NK-92 (cell line): ENCODE results near the gene MAGED1.

ENCODE experiments used
- DNase-seq: peaks from one replicate; lab custom pipeline; 2025; ENCODE audit not compliant: unreplicated experiment; lab: John Stamatoyannopoulos, UW

The MAGED1 gene

DNA sequence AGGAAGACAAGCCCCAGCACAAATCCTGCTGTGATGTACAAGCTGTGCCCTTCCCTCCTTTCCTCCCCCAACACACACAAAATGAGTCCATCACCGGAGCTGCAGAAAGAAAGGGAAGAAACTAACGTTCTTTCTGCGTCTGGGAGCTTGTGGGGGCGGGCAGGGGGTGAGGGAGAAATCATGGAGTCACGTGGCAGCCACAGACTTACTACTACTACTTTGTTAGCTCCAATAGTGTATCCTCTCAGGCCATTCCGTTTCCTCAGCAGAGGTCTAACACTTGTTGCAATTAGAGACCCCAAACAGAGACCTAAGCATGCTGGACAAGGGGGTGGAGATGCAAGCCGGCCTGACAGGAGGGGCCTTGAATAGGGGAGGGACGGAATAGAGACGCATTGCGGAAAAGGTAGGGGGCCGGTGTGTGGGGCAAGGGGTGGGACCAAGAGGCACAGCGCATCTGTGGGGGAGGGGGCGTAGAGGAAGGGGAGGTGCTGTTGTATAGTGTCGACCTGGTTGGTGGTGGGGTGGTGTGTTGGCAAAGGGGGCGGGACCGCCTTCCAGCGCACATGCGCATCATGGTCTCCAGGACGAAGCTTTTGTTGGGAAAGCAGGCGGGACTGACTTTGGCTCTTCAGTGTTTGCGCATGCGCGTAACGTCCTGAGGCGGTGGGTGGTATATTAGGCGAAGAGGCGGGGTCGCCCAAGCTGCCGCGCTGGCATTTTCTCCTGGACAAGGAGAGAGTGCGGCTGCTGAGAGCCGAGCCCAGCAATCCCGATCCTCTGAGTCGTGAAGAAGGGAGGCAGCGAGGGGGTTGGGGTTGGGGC is at the start of gene MAGED1:
Gene MAGED1, plus strand, starts transcription at position 703 of the 825 bp plus-strand sequence. CDS start 682 bp downstream, outside the sequence.
- DNase-seq = no peak

DNA sequence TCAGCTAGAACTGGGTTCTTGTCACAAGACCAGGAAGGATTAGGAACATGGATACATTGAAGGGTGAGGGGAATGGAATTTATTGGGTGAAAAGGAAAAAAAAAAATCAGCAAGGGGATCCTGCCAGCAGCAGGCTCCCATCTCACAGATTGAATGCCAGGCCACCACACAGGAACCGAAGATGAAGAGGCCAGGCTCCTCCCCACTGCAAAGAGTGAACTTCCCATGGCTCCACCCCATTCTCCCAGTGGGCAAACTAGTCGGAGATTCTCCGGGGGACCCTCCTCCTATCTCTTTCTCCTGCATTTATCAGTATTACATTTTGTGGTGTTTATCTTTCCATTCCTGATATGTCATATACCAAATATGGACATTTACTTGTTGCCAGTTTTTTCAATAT is 46.0 kb upstream of the MAGED1 start:
- DNase-seq = no peak

- DNase-seq = no peak
Observed at GRCh38 chrX:51851507-51852085, 41.8 kb upstream of the MAGED1 start.

- no peak for DNase-seq
Observed at GRCh38 chrX:51852096-51852495, 41.3 kb upstream of the MAGED1 start.

DNA sequence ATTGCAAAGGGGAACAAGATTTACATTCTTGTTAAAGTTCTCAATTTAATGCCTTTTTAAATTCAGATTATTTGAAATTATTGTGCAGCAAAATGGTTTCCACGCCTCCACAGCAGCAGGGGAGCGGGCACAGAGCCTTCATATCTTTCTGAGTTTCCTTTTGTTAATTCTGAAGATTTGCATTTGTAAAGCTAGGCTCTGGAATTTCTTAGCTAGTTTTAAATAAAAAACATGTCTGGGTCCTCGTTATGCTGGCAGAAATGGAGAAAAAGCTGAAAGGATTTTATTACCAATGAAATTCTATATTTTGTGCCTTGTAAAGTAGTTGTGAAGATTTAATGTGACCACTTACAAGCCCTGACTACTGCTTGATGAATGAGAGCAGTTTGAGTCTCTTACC is 40.8 kb upstream of the MAGED1 start:
- DNase-seq = no peak

DNA sequence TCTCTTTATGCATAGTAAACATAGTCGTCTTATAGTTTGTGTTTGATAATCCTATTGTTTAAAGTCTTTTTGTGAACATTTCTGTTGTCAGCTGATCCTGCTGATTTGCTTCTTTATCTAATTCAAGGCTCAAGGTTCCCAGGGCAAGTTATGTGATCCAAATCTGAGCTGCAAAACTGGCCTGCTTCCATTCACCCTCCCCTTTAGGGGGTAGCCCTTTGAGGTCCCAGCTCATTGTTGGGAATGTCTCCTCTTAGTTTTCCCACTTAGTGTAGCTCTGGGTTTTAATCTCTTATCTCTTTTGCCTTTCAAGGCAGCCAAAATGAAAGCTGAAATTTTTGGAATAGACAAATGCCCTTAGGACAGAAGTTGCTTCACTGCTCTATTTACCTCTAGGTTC is 40.2 kb upstream of the MAGED1 start:
- no peak for DNase-seq

DNA sequence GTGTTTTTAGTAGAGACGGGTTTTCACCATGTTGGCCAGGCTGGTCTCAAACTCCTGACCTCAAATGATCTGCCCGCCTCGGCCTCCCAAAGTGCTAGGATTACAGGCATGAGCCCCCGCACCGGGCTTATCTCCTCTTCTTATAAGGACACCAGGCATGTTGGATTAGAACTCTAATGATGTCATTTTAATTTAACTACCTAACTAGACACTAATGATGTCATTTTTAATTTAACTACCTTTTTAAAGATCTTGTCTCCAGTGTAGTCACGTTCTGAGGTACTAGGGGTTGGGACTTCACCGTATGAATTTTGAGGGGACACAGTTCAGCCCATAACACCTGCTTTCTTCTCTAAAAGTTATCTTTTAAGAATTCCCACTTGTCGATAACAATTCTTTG is 37.7 kb upstream of the MAGED1 start:
- DNase-seq = no peak

- DNase-seq = no peak
Observed at GRCh38 chrX:51857159-51857733, 36.2 kb upstream of the MAGED1 start.

- no peak for DNase-seq
Observed at GRCh38 chrX:51860679-51861078, 32.7 kb upstream of the MAGED1 start.

- no peak for DNase-seq
Observed at GRCh38 chrX:51862920-51863319, 30.5 kb upstream of the MAGED1 start.

DNA sequence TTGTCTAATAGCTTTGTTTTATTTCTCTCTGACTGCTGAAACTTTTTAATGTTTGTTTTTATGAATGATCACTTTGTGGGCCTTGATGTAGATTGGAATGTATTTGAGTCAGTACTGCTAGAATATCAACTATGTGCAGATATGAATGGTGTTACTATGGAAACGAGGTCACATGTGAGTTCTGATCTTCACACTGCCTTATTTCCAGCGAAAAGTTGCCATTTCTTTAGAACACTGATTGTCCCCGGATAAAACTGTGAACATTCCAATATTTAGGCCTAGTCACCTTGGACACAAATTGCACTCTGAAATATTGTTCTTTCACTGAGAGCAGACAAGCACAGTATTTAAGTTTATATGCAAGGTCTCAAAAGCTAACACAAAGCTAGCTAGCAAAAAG is 27.2 kb upstream of the MAGED1 start:
- no peak for DNase-seq

DNA sequence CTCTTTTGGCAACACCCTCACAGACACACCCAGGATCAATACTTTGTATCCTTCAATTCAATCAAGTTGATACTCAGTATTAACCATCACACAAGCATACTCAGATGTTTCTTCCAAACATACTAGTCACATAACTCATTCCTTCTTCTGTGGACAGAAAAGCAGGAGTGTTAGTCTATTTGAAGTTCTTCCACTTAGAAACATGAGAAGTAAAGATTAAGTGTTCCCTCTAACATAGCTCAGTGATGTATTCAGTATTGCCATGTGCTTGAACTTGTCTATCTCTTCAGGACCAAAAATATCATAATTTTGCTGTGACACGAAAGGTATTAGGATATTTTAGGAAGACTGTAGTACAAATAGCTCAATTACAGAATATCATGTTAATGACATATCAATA is 25.8 kb upstream of the MAGED1 start:
- DNase-seq = no peak

DNA sequence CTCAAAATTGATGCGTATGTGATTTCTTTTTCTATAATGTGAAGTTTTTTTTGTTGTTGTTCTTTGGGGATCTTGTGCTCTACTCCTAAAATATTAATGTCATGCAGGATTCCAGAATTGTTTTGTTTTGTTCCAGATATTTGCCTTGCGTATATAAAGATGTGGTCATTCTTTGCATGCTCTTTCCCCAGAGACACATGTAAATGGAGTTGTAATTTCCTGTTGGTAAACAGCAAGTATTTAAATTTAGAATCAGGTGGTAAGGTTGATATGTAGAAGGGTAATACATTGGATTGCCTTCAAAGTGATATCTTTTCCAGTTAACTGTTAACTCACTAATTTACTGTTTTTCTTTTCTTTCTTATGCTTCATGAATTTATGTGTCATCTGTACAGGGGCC is 23.1 kb upstream of the MAGED1 start:
- DNase-seq = no peak

DNA sequence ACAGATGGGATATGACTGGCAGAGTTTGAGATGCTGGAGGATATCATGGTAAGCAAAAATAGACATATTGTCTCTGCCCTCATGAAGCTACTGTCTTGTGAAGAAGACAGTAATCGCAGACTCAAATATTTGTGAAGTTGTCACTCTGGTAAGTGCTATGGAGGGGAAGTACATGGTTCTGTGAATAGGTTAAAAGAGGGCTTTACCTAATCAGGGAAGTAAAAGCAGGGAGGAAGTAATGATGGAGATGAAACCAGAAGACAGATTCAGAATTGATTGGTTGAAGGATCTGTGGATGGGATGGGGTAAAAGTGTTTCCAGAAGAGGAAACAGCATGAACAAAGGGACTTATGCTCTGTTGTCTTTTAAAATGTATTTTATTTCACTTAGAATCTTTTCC is 19.3 kb upstream of the MAGED1 start:
- DNase-seq = no peak

- DNase-seq = no peak
Observed at GRCh38 chrX:51876441-51876840, 17.0 kb upstream of the MAGED1 start.

- DNase-seq = no peak
Observed at GRCh38 chrX:51878056-51878455, 15.4 kb upstream of the MAGED1 start.

- DNase-seq = no peak
Observed at GRCh38 chrX:51889851-51890250, 3.6 kb upstream of the MAGED1 start.

- DNase-seq = no peak
Observed at GRCh38 chrX:51891245-51891644, 2.2 kb upstream of the MAGED1 start.

- no peak for DNase-seq
Observed at GRCh38 chrX:51891821-51892551, 1.4 kb upstream of the MAGED1 start.

DNA sequence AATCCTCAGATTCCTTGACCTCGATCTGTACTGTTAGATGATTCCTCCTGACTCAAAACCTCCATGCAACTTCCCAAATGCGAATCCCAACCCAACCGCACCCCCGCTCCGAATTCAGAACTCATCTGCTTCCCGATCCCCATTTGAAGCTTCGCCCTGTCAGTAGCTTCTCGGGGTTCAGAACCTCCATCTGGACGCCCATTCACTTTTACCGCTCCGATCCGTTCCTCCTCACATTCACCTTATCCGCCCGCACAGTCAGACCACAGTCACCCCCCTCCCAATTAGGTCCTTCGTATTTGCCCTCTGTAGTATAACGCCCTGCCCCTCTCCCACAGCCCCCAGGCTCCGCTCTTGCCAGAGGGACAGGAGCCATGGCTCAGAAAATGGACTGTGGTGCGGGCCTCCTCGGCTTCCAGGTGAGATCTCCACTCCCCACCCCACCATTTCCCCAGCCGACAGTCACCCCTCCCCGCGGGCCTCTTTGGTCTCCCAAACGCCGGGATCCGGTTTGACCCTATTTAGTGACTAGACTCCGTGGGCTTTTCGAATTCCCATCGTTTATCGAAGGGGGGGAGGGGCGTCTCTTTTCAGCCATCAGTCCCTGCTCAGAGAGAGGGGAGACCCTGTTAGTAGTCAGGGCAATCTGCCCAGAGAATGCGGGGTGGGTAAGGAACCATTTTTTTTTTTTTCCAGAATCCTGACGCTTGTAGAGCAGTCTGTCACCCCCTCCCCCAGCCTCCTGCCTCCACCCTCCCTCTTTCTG is 691 bp downstream of the MAGED1 start:
- no peak for DNase-seq
